Subcutaneous adipose tissue (tissue), 4 donors: ENCODE results near the gene ZBTB16. TPM values are rescaled to one million over a fixed set of nuclear protein-coding genes. Genes with fewer than 3 reads are reported as not detected.

Source experiments
- CTCF ChIP-seq: fragments of 450-650 bp; IDR thresholded peaks from one replicate; pipeline ENCODE4 v1.5.1; 2016; ENCODE audit warnings: low read depth, mild to moderate bottlenecking, control low read depth, antibody characterized with exemption, moderate library complexity
- total RNA-seq, 4 donors: library from RNA; depleted of rRNA; stranded (reverse); fragments of >200 nt; gene quantifications; one replicate each; pipeline ENCODE4 v1.1.0, GENCODE V29; 2016

Gene ZBTB16
- total RNA-seq, 4 donors from 2014 or later, result 167 to 446 (median 261) TPM

- no peak for TF ChIP-seq CTCF
These were observed 198.4 kb downstream of the ZBTB16 start for GRCh38 chr11:114257621-114258558.

- TF ChIP-seq CTCF, result no peak
These were observed 199.2 kb downstream of the ZBTB16 start for GRCh38 chr11:114258696-114259095.

GRCh38 chr11:114259124-114259526 is 199.6 kb downstream of the ZBTB16 start:
- TF ChIP-seq CTCF, result no peak

- TF ChIP-seq CTCF, result no peak
These were observed 200.1 kb downstream of the ZBTB16 start for GRCh38 chr11:114259551-114259983.

GRCh38 chr11:114260077-114260476 is 200.6 kb downstream of the ZBTB16 start:
- no peak for TF ChIP-seq CTCF

GRCh38 chr11:114260483-114260882 is 201.0 kb downstream of the ZBTB16 start:
- no peak for TF ChIP-seq CTCF

GRCh38 chr11:114261791-114262190 is 202.3 kb downstream of the ZBTB16 start:
- TF ChIP-seq CTCF, result no peak
